GM19328 (cell line): ENCODE measurements around the gene CLCN3.
"Not testable (repeated sequence)": the region's sequence is repeated elsewhere in the genome, so short reads cannot be mapped to it uniquely, and the experiment has no call there.

Experiments
- ATAC-seq: cut with Tn5 transposase; IDR thresholded peaks from one replicate; pipeline ENCODE4 v1.9.1; 2021; ENCODE audit warnings: mild to moderate bottlenecking, moderate library complexity; ENCODE audit not compliant: unreplicated experiment

The CLCN3 gene

DNA sequence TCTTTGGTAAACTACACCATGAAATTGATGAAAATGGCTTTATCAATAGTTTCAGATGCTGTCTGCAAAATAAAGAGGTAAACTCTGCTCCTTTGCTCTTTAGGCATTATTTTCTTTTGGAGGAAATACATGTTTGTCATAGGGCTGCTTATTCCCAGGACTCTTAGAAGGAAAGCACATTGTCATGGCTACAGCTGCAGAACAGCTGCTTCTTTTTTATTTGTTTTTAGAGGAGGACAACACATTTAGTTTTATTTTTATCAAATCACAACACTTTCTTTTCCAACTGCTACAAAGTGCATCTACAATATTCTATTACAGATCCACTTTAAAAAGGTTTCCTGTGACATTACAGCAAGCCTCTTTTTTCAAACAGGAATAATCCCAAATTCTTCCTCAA is 150.0 kb downstream of the CLCN3 start:
- no peak for ATAC-seq

- ATAC-seq: not testable (repeated sequence)
Observed at GRCh38 chr4:169771556-169772080, 151.2 kb downstream of the CLCN3 start.
